ENCODE measurements around the gene CCN5. TPM values are rescaled to one million over a fixed set of nuclear protein-coding genes. Genes with fewer than 3 reads are reported as not detected.

Gene CCN5
- total RNA-seq, 1 donor from 2014 or later, result 377 TPM

GRCh38 chr20:44707018-44707579 lies 8.1 kb upstream of the CCN5 start:
- no peaks in the 10 kb centered on the region for H3K27me3 ChIP-seq
- no peak for DNase-seq (ENCODE audit: low spot score in 2 of 2)
- peak overlapping the region; percentile 87 to 93 for H3K27ac ChIP-seq
- no peak for TF ChIP-seq CTCF (IDR thresholded peaks at IDR 0.05)
- intact Hi-C loops (cut with DNase I), result no loop called here
- H3K9me3 ChIP-seq, result no peaks in the 10 kb centered on the region
- H3K4me1 ChIP-seq, result peaks cover 13 to 34% of the 10 kb centered on the region in 2 donors
- no peak overlapping the region for H3K4me3 ChIP-seq
- no peaks in the 10 kb centered on the region for H3K36me3 ChIP-seq

GRCh38 chr20:44709380-44709779 lies 5.8 kb upstream of the CCN5 start:
- TF ChIP-seq CTCF (IDR thresholded peaks at IDR 0.05), result no peak
- H3K27ac ChIP-seq, result no peak overlapping the region
- intact Hi-C loops (cut with DNase I), result no loop called here
- no peaks in the 10 kb centered on the region for H3K9me3 ChIP-seq
- DNase-seq (ENCODE audit: low spot score in 2 of 2), result no peak
- H3K4me3 ChIP-seq, result no peak overlapping the region
- no peaks in the 10 kb centered on the region for H3K27me3 ChIP-seq
- H3K4me1 ChIP-seq, result peaks cover 7 to 21% of the 10 kb centered on the region in 2 donors
- no peaks in the 10 kb centered on the region for H3K36me3 ChIP-seq

- no peak overlapping the region for H3K27ac ChIP-seq
- no peaks in the 10 kb centered on the region for H3K9me3 ChIP-seq
- intact Hi-C loops (cut with DNase I), result no loop called here
- H3K36me3 ChIP-seq, result no peaks in the 10 kb centered on the region
- DNase-seq (ENCODE audit: low spot score in 2 of 2), result no peak
- H3K4me1 ChIP-seq, result peaks cover 11 to 24% of the 10 kb centered on the region in 2 donors
- H3K27me3 ChIP-seq, result no peaks in the 10 kb centered on the region
- TF ChIP-seq CTCF (IDR thresholded peaks at IDR 0.05), result no peak
- no peak overlapping the region for H3K4me3 ChIP-seq
These were observed 5.4 kb upstream of the CCN5 start for GRCh38 chr20:44709797-44710196.

GRCh38 chr20:44711237-44711636 lies 3.9 kb upstream of the CCN5 start:
- no peaks in the 10 kb centered on the region for H3K36me3 ChIP-seq
- DNase-seq (ENCODE audit: low spot score in 2 of 2), result no peak
- H3K4me3 ChIP-seq, result no peak overlapping the region
- peaks cover 21 to 29% of the 10 kb centered on the region in 2 donors for H3K4me1 ChIP-seq
- TF ChIP-seq CTCF (IDR thresholded peaks at IDR 0.05), result no peak
- intact Hi-C loops (cut with DNase I), result no loop called here
- no peak overlapping the region for H3K27ac ChIP-seq
- no peaks in the 10 kb centered on the region for H3K9me3 ChIP-seq
- H3K27me3 ChIP-seq, result no peaks in the 10 kb centered on the region

GRCh38 chr20:44714102-44714700 lies 968 bp upstream of the CCN5 start:
- intact Hi-C loops (cut with DNase I), result loop anchor here (1.0 kb wide), 1 partner anchor 8 kb away; no protein-coding TSS in a partner anchor
- peaks cover 17 to 39% of the 10 kb centered on the region in 2 donors for H3K4me1 ChIP-seq
- H3K27ac ChIP-seq, result peak overlapping the region; percentile 82 to 86
- TF ChIP-seq CTCF (IDR thresholded peaks at IDR 0.05), result no peak
- no peaks in the 10 kb centered on the region for H3K27me3 ChIP-seq
- no peaks in the 10 kb centered on the region for H3K36me3 ChIP-seq
- no peaks in the 10 kb centered on the region for H3K9me3 ChIP-seq
- DNase-seq (ENCODE audit: low spot score in 2 of 2), result peak in 1 of 2 donors; percentile 85
- H3K4me3 ChIP-seq, result peak overlapping the region; percentile 34 to 59
